NCI-H226 (cell line): ENCODE measurements around the gene KIAA1549.
A peak's percentile ranks its signal among the peaks of the same experiment; 100 is the strongest.

ENCODE experiments used
- DNase-seq: peaks from one replicate; pipeline ENCODE4 v3.0.0-alpha.2; 2015

Gene KIAA1549

DNA sequence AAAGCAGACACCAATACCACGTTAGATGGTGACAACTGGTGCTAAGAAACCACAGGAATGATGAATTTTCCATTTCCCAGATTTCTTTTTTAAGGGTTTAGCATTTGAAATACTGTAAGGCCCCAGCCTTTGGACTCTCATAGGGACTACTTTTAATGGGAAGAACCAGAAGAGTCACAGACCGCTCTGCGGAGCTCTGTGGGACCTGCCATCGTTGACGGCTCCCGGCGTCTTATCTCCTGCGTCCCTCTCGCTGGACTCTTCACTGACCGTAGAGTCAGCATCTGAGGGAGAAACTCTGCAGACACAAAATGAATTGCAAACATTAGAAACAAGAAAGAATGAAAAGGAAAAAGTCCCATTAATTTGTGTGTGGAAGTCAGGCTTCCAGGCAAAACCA lies 101.8 kb downstream of the KIAA1549 start:
- DNase-seq = no peak

GRCh38 chr7:138878856-138879255 lies 102.3 kb downstream of the KIAA1549 start:
- DNase-seq = no peak

DNA sequence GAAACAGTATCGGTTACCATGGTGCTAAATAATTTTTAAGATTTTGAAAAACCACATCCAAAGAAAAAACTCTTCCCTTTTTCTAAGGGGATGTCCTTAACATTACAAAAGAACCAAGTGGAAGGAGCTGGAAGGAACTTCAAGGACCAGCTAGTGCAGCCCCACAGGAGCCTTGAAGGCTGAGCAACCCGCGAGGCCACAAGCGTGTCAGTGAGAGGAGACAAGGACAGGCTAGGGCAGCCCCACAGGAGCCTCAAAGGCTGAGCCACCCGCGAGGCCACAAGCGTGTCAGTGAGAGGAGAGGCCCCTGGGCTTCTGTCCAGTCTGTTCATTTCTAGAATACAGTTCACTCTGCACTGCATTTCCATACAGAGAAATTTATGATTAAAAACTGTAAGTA lies 103.1 kb downstream of the KIAA1549 start:
- no peak for DNase-seq

- peak; percentile 59 for DNase-seq
These were observed 104.9 kb downstream of the KIAA1549 start for GRCh38 chr7:138876326-138876725.

- peak; percentile 97 for DNase-seq
These were observed 105.4 kb downstream of the KIAA1549 start for GRCh38 chr7:138875794-138876193.

DNA sequence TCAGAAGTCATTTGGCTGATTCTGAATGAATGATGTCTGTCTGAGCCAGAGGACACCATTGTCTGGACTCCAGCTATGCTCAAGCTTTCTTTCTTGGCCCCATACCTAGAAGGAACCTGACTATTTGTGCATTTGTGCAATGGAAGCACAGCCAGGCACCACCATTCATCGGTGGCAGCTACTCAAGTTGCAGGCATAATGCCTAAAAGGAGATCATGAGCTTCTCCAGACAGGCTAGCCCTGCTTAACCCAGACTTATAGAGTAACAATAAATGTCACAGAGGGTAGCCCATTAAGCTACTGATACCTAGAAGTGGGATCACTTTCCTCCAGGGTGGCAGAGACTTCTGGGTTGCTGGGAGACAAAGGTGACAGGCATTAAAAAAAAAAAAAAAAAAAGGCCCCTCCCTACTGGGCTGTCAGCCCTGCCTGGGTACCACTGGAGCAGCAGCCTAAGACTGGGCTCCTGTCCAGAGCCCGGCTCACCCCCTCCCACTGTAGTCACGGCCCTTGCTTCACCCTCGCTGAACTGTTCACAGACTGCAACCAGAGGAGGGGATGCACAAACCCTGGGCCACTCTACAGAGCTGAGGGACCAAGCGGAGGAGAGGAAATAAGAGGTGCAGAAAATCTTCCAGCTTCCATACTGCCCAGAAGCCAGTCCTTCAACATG lies 107.8 kb downstream of the KIAA1549 start:
- DNase-seq = no peak

DNA sequence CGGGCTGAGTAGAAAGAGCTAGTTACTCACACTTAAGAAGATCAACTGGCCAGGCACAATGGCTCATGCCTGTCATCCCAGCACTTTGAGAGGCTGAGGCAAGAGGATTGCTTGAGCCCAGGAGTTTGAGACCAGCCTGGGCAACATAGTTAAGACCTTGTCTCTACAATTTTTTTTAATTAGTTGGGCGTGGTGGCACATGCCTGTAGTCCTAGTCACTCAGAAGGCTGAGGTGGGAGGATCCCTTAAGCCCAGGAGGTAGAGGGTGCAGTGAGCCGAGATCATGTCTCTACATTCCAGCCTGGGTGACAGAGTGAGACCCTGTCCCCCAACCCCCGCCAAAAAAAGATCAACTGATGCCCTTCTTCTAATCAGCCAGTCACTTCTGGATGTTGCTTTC lies 108.6 kb downstream of the KIAA1549 start:
- peak; percentile 49 for DNase-seq

- no peak for DNase-seq
These were observed 109.4 kb downstream of the KIAA1549 start for GRCh38 chr7:138871814-138872090.

GRCh38 chr7:138871065-138871813 lies 110.0 kb downstream of the KIAA1549 start:
- no peak for DNase-seq

DNA sequence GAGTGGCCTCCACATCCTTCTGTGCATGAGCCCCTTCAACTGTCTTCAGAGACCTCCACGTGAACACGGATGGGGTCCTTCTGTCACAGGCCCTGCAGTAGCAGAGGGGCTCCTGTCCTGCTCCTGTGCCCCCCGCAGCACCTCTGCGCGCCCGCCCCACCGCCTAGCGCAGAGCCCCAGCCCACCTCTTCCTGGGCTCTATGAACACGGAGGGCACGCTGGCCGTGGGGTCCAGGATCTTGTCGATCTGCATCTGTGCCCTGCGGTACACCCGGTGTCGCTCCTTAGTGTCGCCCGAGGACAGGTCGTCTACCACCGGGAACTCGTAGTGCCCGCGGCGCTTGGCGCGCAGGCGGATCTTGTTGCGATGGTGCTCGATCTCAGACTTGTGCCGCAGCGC lies 111.8 kb downstream of the KIAA1549 start:
- DNase-seq = no peak

GRCh38 chr7:138868711-138869110 lies 112.5 kb downstream of the KIAA1549 start:
- no peak for DNase-seq

- no peak for DNase-seq
These were observed 113.4 kb downstream of the KIAA1549 start for GRCh38 chr7:138867744-138868143.

- DNase-seq = no peak
These were observed 114.8 kb downstream of the KIAA1549 start for GRCh38 chr7:138866353-138866752.

DNA sequence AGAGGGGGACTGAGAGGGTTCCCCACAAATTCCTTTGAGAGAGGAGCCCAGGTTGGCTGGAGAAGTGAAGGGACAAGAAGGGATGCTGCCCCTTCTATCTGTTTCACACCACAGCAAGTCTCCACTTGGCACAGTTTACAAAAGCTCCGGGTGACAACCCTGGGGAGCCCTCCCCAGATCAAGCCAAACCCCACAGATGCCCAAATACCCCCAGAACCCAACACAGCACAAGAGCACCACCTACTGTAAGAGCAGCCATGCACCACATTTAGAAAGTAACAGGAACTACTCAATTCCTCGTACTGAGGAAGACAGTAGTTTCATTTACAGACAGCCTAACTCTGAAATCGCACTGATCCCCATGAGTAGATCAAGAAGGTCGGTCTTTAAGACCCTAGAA lies 115.3 kb downstream of the KIAA1549 start:
- DNase-seq = no peak

- DNase-seq = peak; percentile 82
These were observed 116.5 kb downstream of the KIAA1549 start for GRCh38 chr7:138864667-138865066.

- no peak for DNase-seq
These were observed 117.3 kb downstream of the KIAA1549 start for GRCh38 chr7:138863931-138864330.

- DNase-seq = no peak
These were observed 120.1 kb downstream of the KIAA1549 start for GRCh38 chr7:138861051-138861450.

- no peak for DNase-seq
These were observed 123.5 kb downstream of the KIAA1549 start for GRCh38 chr7:138857728-138858127.

- no peak for DNase-seq
These were observed 127.0 kb downstream of the KIAA1549 start for GRCh38 chr7:138854115-138854645.

- no peak for DNase-seq
These were observed 127.7 kb downstream of the KIAA1549 start for GRCh38 chr7:138853448-138853847.

DNA sequence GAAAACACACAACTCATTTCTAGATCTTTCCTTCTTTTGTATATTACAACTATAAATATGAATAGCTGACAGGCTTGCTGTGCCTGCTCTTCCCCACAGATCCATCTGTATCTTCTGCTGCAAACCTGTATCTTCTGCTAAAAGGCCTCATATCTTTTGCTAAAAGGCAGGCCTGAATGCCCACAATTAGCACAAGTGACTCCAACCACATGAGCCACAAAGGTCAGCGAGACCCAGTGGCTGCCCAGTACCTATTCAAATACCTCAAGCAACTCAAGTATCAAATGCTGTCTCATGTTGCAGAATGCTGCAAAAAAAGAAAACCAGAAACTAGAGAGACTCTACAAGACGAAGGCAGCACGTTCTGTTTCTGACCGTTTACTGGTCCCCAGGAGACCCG lies 128.7 kb downstream of the KIAA1549 start:
- DNase-seq = no peak

DNA sequence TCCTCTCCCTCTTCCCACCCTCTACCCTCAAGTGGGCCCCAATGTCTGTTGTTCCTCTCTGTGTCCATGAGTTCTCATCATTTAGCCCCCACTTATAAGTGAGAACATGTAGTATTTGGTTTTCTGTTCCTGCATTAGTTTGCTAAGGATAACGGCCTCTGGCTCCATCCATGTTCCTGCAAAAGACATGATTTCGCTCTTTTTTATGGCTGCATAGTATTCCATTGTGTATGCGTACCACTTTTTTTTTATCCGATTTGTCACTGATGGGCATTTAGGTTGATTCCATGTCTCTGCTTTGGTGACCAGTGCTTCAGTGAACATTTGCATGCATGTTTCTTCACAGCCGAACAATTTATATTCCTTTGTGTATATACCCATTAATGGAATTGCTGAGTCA lies 131.5 kb downstream of the KIAA1549 start:
- DNase-seq = no peak

DNA sequence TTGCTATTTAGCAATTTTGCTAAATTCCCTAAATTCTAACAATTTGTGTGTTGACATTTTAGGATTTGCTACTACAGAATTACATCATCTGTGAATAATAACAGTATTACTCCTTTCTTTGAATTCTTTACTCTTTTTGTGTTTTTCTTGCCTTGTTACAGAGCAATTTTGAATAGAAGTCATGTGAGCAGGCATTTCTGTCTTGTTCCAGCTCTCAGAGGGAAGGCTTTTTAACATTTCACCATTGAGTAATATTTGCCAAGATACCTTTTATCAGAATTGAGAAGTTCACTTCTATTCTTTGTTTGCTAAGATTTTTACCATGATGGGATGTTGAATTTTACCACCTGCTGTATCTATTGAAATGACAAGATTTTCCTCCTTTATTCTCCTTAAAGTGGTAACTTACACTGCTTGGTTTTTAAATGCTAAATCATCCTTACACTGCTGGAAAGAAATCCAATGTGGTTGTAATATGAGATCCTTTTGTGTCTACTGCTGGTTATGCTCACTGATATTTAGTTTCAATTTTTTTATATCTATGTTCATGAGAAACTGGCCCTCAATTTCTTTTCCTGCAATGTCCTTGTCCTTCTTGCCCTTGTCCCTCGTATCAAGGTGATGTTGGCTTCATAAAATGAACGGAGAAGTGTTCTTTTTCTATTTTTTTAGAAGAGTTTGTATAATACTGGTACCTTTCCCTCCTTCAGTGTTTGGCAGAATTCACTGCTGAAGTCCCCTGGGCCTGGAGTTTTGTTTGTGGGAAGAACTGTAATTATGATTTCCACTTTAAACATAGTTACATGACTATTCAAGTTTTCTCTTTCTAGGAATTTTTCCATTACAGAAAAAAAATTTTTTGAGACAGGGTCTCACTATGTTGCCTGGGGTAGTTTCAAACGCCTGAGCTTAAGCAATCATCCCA lies 132.9 kb downstream of the KIAA1549 start:
- DNase-seq = no peak

DNA sequence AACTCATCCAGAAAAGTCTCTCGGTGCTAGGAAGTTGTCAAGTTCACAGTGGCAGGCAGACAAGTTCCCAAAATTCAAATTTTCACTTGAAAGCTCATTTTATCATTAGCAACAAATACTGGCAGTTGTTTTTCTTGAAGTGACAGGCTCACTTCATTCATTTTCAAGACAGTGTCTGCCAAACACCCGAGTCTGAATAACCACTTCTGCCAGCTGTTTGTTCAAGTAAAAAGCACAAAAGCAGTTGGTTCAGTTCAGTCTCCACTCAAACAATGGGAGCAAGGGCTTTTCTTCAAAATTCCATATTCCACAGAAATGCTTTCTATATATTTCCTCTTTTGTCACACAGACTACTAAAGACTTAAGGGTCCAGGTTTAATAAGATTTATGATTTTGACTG lies 135.5 kb downstream of the KIAA1549 start:
- no peak for DNase-seq
